GF-D8 (cell line): ENCODE measurements around the gene RING1.

ENCODE experiments used
- DNase-seq: peaks from one replicate; lab custom pipeline; 2025; lab: John Stamatoyannopoulos, UW

RING1 gene

GRCh38 chr6:33192671-33193602 lies 15.4 kb upstream of the RING1 start:
- DNase-seq, result no peak

- DNase-seq, result no peak
These were observed 14.7 kb upstream of the RING1 start for GRCh38 chr6:33193619-33194018.

DNA sequence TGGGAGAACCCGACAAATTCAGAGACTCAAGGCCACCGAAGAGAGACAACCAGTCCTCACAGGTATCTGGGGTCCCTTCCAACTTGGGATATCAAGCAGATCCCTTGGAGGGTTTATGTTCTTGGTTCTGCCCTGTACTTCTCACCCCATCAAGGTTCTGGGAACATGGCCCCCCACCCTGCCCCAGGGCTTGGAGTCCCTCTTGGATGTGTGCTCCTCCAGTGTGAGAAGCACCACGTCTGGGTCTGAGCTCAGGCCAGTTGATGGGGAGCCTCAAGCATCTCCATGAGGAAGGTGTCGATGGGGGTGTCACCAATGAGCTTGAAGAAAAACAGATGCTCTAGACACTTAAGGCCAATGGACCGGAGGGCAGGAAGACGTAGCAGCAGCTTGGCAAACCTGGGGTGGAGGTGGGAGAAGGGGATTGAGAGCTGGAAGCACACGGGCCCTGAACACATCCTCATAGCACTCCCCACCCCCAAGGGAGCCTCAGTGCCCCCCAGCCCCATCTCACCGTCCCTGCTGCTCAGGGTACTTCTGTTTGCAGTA lies 13.8 kb upstream of the RING1 start:
- no peak for DNase-seq

- DNase-seq, result no peak
These were observed 12.8 kb upstream of the RING1 start for GRCh38 chr6:33195304-33196165.

DNA sequence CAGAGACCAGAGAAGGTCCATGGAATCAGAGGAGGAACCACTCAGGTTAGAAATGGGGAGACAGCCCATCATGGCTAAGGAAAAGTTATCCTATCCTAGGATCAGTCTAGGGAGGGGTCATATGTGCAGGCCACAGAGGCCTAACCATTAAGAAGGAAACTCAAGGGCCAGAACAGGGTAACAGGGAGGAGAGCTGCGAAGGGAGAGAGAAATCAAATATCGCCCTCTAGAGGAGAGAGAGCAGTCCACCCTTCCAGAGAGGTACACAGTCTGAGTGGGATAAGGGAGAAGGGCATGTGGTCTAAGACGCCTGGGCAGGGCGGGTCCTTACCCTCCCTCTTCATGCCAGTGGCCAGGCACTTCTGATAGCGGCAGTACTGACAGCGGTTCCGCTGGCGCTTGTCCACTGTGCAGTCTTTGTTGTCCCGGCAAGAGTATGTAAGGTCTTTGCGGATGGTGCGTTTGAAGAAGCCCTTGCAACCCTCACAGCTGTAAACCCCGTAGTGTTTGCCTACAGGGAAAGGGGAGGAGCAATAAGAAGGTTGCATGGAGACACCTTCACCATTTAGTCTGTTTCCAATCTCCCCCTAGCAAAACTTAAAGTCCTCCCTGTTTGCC lies 10.8 kb upstream of the RING1 start:
- peak; percentile 25 for DNase-seq

DNA sequence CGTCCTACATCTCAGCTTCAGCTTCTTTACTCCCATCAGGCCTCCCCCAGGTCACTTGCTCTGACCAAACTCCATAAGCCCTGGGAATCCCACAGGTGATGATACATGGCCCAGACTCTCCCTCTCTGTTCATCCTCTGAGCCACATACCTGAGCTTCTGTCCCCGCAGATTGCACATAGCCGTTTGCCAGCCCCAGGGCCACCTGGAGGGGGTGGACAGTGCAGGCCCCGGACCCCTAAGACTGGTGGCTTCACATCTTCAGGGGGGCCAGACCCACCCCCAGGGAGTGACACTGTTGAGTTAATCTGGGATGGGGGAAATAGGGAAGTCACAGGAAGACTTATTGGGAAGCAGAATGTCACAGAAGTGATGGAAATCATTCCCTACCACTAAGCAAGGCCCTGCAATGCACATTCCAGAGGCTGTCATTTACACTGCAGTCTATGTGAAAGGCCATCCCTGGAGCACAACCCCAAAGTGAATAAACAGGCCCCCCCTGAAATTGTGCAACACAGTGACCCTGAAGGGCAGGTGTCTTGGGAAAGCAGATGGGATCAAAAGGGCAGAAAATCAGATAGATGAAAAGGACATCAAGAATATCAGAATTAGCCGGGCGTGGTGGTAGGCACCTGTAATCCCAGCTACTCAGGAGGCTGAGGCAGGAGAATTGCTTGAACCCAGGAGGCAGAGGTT lies 10.0 kb upstream of the RING1 start:
- DNase-seq, result no peak

DNA sequence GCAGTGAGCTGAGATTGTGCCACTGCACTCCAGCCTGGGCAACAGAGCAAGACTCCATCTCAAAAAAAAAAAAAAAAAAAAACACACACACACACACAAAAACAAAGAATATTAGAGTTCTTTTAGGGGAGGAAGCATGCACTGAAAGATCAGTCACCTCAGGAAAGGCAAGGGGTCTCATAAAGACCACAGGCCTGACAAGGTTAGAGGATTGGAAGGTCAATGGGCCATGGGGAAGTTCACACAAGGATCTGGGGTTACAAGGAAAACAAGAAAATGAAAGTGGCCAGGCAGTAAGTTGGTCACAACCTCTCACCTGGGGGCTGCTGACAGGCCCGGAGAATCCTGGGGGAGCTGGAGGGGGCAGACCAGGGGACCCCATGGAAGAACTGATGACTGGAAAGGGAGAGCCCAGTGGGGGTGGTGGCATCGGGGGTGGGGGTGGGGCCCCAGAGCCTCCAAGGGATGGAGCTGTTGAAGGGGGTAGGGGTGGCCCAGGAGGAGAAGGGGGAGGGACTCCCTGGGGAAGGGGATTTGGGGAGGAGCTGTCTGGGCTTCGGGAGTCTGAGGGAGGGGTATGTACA lies 9.4 kb upstream of the RING1 start:
- no peak for DNase-seq

GRCh38 chr6:33199687-33200218 lies 8.5 kb upstream of the RING1 start:
- peak; percentile 14 for DNase-seq

GRCh38 chr6:33200219-33201146 lies 7.8 kb upstream of the RING1 start, which contains the start of the genes RXRB and SLC39A7:
TSS of gene RXRB (minus strand) at chr6:33200665. CDS start at chr6:33200476, 189 bp downstream.
TSS of gene SLC39A7 (plus strand) at chr6:33200867. CDS start at chr6:33201246, 379 bp downstream.
- peak; percentile 92 for DNase-seq

- DNase-seq, result no peak
These were observed 7.2 kb upstream of the RING1 start for GRCh38 chr6:33201147-33201545.

GRCh38 chr6:33201935-33202334 lies 6.4 kb upstream of the RING1 start:
- no peak for DNase-seq

DNA sequence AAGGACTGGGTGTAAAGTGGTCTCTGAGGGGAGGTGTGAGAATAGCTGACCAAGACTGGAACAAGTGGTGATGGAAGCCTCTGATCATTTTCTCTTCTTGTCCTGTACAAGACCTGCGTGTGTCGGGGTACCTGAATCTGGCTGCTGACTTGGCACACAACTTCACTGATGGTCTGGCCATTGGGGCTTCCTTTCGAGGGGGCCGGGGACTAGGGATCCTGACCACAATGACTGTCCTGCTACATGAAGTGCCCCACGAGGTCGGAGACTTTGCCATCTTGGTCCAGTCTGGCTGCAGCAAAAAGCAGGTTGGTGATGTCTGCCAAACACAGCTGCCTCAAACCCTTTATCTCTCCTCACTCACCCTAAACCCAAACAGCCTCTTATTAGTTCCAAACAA lies 5.5 kb upstream of the RING1 start:
- DNase-seq, result no peak

DNA sequence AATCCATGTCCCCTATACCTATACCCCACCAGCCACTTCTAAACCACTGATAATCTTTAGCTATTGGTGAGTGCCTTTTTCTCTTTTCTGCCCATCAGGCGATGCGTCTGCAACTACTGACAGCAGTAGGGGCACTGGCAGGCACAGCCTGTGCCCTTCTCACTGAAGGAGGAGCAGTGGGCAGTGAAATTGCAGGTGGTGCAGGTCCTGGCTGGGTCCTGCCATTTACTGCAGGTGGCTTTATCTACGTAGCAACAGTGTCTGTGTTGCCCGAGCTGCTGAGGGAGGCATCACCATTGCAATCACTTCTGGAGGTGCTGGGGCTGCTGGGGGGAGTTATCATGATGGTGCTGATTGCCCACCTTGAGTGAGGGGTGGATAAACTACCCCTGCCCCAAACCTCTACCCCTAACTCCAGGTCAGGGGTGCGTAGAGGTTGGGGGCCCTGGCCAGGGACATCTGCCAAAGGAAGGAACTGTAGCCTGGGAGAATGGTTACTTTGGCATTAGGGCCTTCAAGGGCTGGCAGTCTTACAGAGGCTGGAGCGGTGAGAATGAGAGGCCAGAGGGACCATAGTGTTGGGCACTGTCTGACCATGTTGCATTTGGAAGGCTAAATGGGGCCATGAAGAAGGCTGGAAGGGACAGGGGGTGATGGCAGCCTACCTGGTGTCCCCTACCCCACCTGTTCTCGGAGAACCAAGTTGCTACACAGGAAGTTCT lies 4.7 kb upstream of the RING1 start:
- no peak for DNase-seq

- no peak for DNase-seq
These were observed 4.2 kb upstream of the RING1 start for GRCh38 chr6:33204165-33204414.

DNA sequence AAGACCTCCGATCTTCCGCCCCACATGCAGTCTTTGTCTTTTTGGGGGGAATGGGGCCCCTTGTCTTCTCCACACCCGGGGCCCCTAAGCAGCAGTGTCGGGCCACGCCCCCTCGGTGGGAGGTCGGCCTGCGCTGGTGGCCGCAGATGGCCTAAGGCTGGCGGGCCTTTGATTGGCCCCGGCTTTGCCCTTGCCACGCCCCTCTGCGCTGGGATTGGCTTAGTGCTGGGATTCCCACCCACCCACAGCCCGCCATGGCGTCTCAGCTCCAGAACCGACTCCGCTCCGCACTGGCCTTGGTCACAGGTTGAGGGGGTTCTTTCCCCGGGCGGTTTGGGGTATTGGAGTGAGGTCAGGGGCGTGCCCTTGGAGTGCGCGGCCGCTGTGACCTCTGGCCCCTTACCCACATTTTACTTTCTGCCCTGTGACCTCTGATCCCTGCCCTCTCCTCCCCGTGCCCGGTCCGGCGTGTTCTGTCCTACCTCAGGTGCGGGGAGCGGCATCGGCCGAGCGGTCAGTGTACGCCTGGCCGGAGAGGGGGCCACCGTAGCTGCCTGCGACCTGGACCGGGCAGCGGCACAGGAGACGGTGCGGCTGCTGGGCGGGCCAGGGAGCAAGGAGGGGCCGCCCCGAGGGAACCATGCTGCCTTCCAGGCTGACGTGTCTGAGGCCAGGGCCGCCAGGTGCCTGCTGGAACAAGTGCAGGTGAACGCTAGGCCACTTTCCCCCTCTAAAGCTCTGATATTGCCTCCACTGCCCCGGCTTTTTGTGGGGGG lies 3.7 kb upstream of the RING1 start, which contains the start of gene HSD17B8:
TSS of gene HSD17B8 (plus strand) at position 241 of the 776 bp plus-strand sequence. CDS start at position 255, 14 bp downstream.
- DNase-seq, result no peak

DNA sequence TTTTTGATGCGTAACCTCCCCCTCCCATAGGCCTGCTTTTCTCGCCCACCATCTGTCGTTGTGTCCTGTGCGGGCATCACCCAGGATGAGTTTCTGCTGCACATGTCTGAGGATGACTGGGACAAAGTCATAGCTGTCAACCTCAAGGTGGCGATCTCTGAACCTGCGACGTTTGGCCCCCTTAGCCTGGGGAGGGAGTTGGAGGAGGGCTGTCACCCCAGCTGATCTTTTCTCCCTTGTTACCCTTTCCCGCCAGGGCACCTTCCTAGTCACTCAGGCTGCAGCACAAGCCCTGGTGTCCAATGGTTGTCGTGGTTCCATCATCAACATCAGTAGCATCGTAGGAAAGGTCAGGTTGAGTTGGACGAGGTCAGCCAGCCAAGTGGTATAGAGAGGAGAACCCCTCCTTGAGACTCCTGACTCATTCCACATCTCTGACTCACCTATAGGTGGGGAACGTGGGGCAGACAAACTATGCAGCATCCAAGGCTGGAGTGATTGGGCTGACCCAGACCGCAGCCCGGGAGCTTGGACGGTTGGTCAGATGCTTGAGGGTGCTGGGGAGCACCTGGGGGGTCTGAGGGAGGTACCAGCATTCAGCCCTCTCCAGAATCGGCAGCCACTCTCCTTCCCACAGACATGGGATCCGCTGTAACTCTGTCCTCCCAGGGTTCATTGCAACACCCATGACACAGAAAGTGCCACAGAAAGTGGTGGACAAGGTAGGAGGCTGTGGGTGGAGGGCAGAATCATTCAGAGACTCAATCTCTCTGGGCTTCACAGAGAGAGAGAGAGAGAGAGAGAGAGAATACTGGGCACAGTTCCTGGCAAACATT lies 2.9 kb upstream of the RING1 start:
- DNase-seq, result no peak
